Measurements from ENCODE around the gene WWOX. TPM values are rescaled to one million over a fixed set of nuclear protein-coding genes. Genes with fewer than 3 reads are reported as not detected.

The WWOX gene
- polyA plus RNA-seq, 2 of the 4 experiments (the other 2 are of a cell fraction): 16.0 to 17.2 TPM

- TF ChIP-seq CHD4 (IDR thresholded peaks at IDR 0.05; ENCODE audit: borderline replicate concordance) (no peak), HOXB5 (CRISPR knock-in tag; IDR thresholded peaks at IDR 0.05) (no peak), CHD2 (IDR thresholded peaks at IDR 0.05; ENCODE audit: low read length, partially characterized antibody) (no peak), USF2 (IDR thresholded peaks at IDR 0.05) (no peak), KDM5A (IDR thresholded peaks at IDR 0.05) (no peak), ZSCAN20 (CRISPR knock-in tag; IDR thresholded peaks at IDR 0.05) (no peak), E2F6 (IDR thresholded peaks at IDR 0.05; ENCODE audit: borderline replicate concordance, low read depth) (no peak), SMC3 (IDR thresholded peaks at IDR 0.05) (no peak), MAX (IDR thresholded peaks at IDR 0.05) (no peak), RFX5 (IDR thresholded peaks at IDR 0.05) (no peak), BHLHE40 (IDR thresholded peaks at IDR 0.05; ENCODE audit: low read depth, low read length) (no peak), EHF (CRISPR knock-in tag; IDR thresholded peaks at IDR 0.05) (no peak), MYC (IDR thresholded peaks at IDR 0.05; ENCODE audit: borderline replicate concordance, low read length) (no peak), HOXA7 (CRISPR knock-in tag; IDR thresholded peaks at IDR 0.05) (no peak)
- Histone ChIP-seq H3K4me1 (no peaks in the 10 kb centered on the region), H3K4me3 (no peak overlapping the region), H3K4me2 (no peak overlapping the region), H3K9me3 (no peaks in the 10 kb centered on the region), H3K27ac (no peak overlapping the region)
- ChIA-PET CTCF (no interaction called here), POLR2A (no interaction called here)
- DNase-seq (ENCODE audit: low read depth in 1 of 2, low spot score in 1 of 2) (no peak), ATAC-seq (no peak), FAIRE-seq (no peak)
- WGBS (ENCODE audit: missing lambda C conversion rate): 45% methylated on average over 10 of the region's 12 CpGs
Observed at GRCh38 chr16:78551487-78552085, 452.1 kb downstream of the WWOX start.

- ChIA-PET CTCF (no interaction called here), POLR2A (no interaction called here)
- Histone ChIP-seq H3K4me3 (no peak overlapping the region), H3K9me3 (no peaks in the 10 kb centered on the region), H3K4me1 (no peaks in the 10 kb centered on the region), H3K4me2 (no peak overlapping the region), H3K27ac (no peak overlapping the region)
- DNase-seq (ENCODE audit: low read depth in 1 of 2, low spot score in 1 of 2) (no peak), FAIRE-seq (no peak), ATAC-seq (no peak)
- 83% methylated on average over 16 of the region's 16 CpGs for WGBS (ENCODE audit: missing lambda C conversion rate)
- TF ChIP-seq REST (IDR thresholded peaks at IDR 0.05) (no peak), CHD2 (IDR thresholded peaks at IDR 0.05; ENCODE audit: low read length, partially characterized antibody) (no peak), RCOR1 (IDR thresholded peaks at IDR 0.05; ENCODE audit: low read depth, low read length) (no peak), HDAC2 (IDR thresholded peaks at IDR 0.05) (no peak), HOXB5 (CRISPR knock-in tag; IDR thresholded peaks at IDR 0.05) (no peak), NPAS2 (CRISPR knock-in tag; IDR thresholded peaks at IDR 0.05; ENCODE audit: borderline replicate concordance) (no peak), GATA3 (IDR thresholded peaks at IDR 0.05; ENCODE audit: borderline replicate concordance) (no peak), NR3C1 (IDR thresholded peaks at IDR 0.05) (no peak), FOSL2 (IDR thresholded peaks at IDR 0.05) (no peak), FOSL2 (CRISPR knock-in tag; IDR thresholded peaks at IDR 0.05) (no peak), RARB (CRISPR knock-in tag; IDR thresholded peaks at IDR 0.05) (no peak), PHF8 (IDR thresholded peaks at IDR 0.05; ENCODE audit: borderline replicate concordance, low read depth) (no peak), KDM1A (IDR thresholded peaks at IDR 0.05; ENCODE audit: low read depth) (no peak), HMGXB4 (CRISPR knock-in tag; IDR thresholded peaks at IDR 0.05; ENCODE audit: borderline replicate concordance) (no peak), ZFP36 (IDR thresholded peaks at IDR 0.05; ENCODE audit: borderline replicate concordance, partially characterized antibody) (no peak), ZSCAN20 (CRISPR knock-in tag; IDR thresholded peaks at IDR 0.05) (no peak), RAD21 (conservative IDR thresholded peaks at IDR 0.05 in 1 of 2, IDR thresholded peaks at IDR 0.05 in 1 of 2) (no peak), EHMT2 (IDR thresholded peaks at IDR 0.05; ENCODE audit: low read depth) (no peak)
Observed at GRCh38 chr16:78552106-78552675, 452.7 kb downstream of the WWOX start.
